Common myeloid progenitor, CD34-positive (primary cell): ENCODE results near the gene CD37.
A peak's percentile ranks its signal among the peaks of the same experiment; 100 is the strongest.
"Not testable (repeated sequence)": the region's sequence is repeated elsewhere in the genome, so short reads cannot be mapped to it uniquely, and the experiment has no call there.

Experiments used
- CTCF ChIA-PET: fragments of 350-600 bp; sonication (Branson Sonifier 250); formaldehyde crosslinking; loops from one replicate; lab custom pipeline; 2021; ENCODE audit warnings: antibody characterized with exemption; lab: Charles Lee
- POLR2A ChIA-PET: fragments of 350-600 bp; sonication (Branson Sonifier 250); formaldehyde crosslinking; loops from one replicate; lab custom pipeline; 2021; ENCODE audit warnings: antibody characterized with exemption; lab: Charles Lee
- DNase-seq, 3 donors: peaks; one replicate each; pipeline versions ENCODE4 v3.0.0 to v3.0.0-alpha.2; 2013
- H3K27ac ChIP-seq, 2 experiments: 1 replicate in 1 of 2; 2 replicates in 1 of 2; pipeline ENCODE4 v1.7.0; 2013; ENCODE audit warnings: inconsistent platforms in 2 of 2, low read length in 2 of 2, mild to moderate bottlenecking in 2 of 2, low read depth in 1 of 2, moderate library complexity in 1 of 2; ENCODE audit not compliant: severe bottlenecking in 2 of 2, insufficient read depth in 1 of 2, poor library complexity in 1 of 2
- H3K27me3 ChIP-seq, 5 experiments: replicated peaks in 2 of 5; 1 replicate in 3 of 5; 2 replicates in 2 of 5; pipeline versions ENCODE4 v1.6.1 to v1.7.0; 2013; ENCODE audit warnings: low read length in 4 of 5, mild to moderate bottlenecking in 2 of 5, moderate library complexity in 2 of 5, inconsistent platforms in 1 of 5; ENCODE audit not compliant: insufficient read depth in 5 of 5, control insufficient read depth in 4 of 5
- H3K36me3 ChIP-seq, 4 experiments: 1 replicate in 2 of 4; 2 replicates in 2 of 4; pipeline versions ENCODE4 v1.6.1 to v1.7.0; 2013; ENCODE audit warnings: low read length in 3 of 4, control low read depth in 1 of 4, mild to moderate bottlenecking in 1 of 4; ENCODE audit not compliant: control insufficient read depth in 4 of 4, insufficient read depth in 4 of 4
- H3K4me1 ChIP-seq, 4 experiments: 1 replicate in 3 of 4; 2 replicates in 1 of 4; pipeline versions ENCODE4 v1.6.1 to v1.7.1; 2013; ENCODE audit warnings: low read length in 3 of 4, mild to moderate bottlenecking in 3 of 4, control low read depth in 1 of 4, inconsistent platforms in 1 of 4, moderate library complexity in 1 of 4; ENCODE audit not compliant: control insufficient read depth in 4 of 4, insufficient read depth in 4 of 4; ENCODE audit errors: control extremely low read depth in 1 of 4
- H3K4me3 ChIP-seq, 7 experiments: 1 replicate in 4 of 7; 2 replicates in 3 of 7; pipeline versions ENCODE4 v1.5.1 to v1.7.0; 2013; ENCODE audit warnings: mild to moderate bottlenecking in 7 of 7, low read length in 6 of 7, moderate library complexity in 6 of 7, inconsistent platforms in 2 of 7, low read depth in 2 of 7, control low read depth in 1 of 7; ENCODE audit not compliant: insufficient read depth in 4 of 7, control insufficient read depth in 1 of 7; ENCODE audit errors: extremely low read depth in 1 of 7
- H3K9me3 ChIP-seq, 5 experiments: 1 replicate in 4 of 5; 2 replicates in 1 of 5; pipeline versions ENCODE4 v1.6.1 to v1.7.1; 2013; ENCODE audit warnings: low read length in 4 of 5, mild to moderate bottlenecking in 2 of 5, inconsistent platforms in 1 of 5, low read depth in 1 of 5, moderate library complexity in 1 of 5; ENCODE audit not compliant: control insufficient read depth in 4 of 5, insufficient read depth in 2 of 5; ENCODE audit errors: control extremely low read depth in 1 of 5
- WGBS: methylation state at CpG from one replicate; pipeline ENCODE4 v1.1.5; 2013; ENCODE audit not compliant: insufficient coverage; 5-methylcytosine and 5-hydroxymethylcytosine counted together

The CD37 gene

GRCh38 chr19:49309087-49309486 is 26.1 kb upstream of the CD37 start:
- H3K4me1 ChIP-seq, result no peaks in the 10 kb centered on the region
- no peaks in the 10 kb centered on the region for H3K9me3 ChIP-seq
- CTCF ChIA-PET, result interaction anchor here (1.0 kb wide), 1 partner anchor 19 kb away, joined by 3 read pairs; no protein-coding TSS in a partner anchor
- POLR2A ChIA-PET, result no interaction called here
- H3K27me3 ChIP-seq, result no peaks in the 10 kb centered on the region
- H3K27ac ChIP-seq, result no peak overlapping the region
- no peak for DNase-seq
- no peak overlapping the region for H3K4me3 ChIP-seq
- WGBS, result 97% methylated on average over 5 of the region's 6 CpGs
- H3K36me3 ChIP-seq, result peaks cover 0 to 3% (median 1%) of the 10 kb centered on the region in 4 experiments

- Histone ChIP-seq H3K9me3 (peaks cover 0 to 11% (median 4%) of the 10 kb centered on the region in 5 experiments), H3K4me3 (no peak overlapping the region), H3K27me3 (no peaks in the 10 kb centered on the region), H3K27ac (no peak overlapping the region), H3K36me3 (peaks cover 0 to 3% (median 1%) of the 10 kb centered on the region in 4 experiments), H3K4me1 (no peaks in the 10 kb centered on the region)
- POLR2A ChIA-PET, result no interaction called here
- DNase-seq, result no peak
- CTCF ChIA-PET, result interaction anchor here (1.6 kb wide), 1 partner anchor 14 kb away, joined by 4 read pairs; no protein-coding TSS in a partner anchor
- WGBS, result 100% methylated on average over 1 of the region's 1 CpG
Observed at GRCh38 chr19:49315111-49315510, 20.1 kb upstream of the CD37 start.

GRCh38 chr19:49316284-49316683 is 18.9 kb upstream of the CD37 start:
- H3K4me1 ChIP-seq, result no peaks in the 10 kb centered on the region
- no peak overlapping the region for H3K4me3 ChIP-seq
- CTCF ChIA-PET, result interaction anchor here (0.6 kb wide), 1 partner anchor 21 kb away, joined by 4 read pairs; no protein-coding TSS in a partner anchor
- no peaks in the 10 kb centered on the region for H3K36me3 ChIP-seq
- no peaks in the 10 kb centered on the region for H3K27me3 ChIP-seq
- H3K9me3 ChIP-seq, result peaks cover 0 to 13% (median 4%) of the 10 kb centered on the region in 5 experiments
- POLR2A ChIA-PET, result no interaction called here
- DNase-seq, result no peak
- no peak overlapping the region for H3K27ac ChIP-seq

GRCh38 chr19:49318296-49318695 is 16.9 kb upstream of the CD37 start:
- Histone ChIP-seq H3K4me1 (no peaks in the 10 kb centered on the region), H3K36me3 (no peaks in the 10 kb centered on the region), H3K9me3 (peaks cover 0 to 16% (median 4%) of the 10 kb centered on the region in 5 experiments), H3K27ac (no peak overlapping the region), H3K4me3 (no peak overlapping the region), H3K27me3 (no peaks in the 10 kb centered on the region)
- DNase-seq, result no peak
- ChIA-PET CTCF (interaction anchor here (0.6 to 2.2 kb wide), 4 partner anchors 13 to 151 kb away, joined by 3 to 6 read pairs (median 5); no protein-coding TSS in a partner anchor), POLR2A (no interaction called here)

- CTCF ChIA-PET, result interaction anchor here (0.8 to 1.7 kb wide), 2 partner anchors 9 to 24 kb away, joined by 4 to 5 read pairs; no protein-coding TSS in a partner anchor
- no peak within 1 kb of the TSS for H3K27ac ChIP-seq
- 96% methylated on average over 32 of the region's 38 CpGs for WGBS
- H3K9me3 ChIP-seq, result peaks cover 0 to 4% (median 0%) of the 10 kb centered on the region in 5 experiments
- POLR2A ChIA-PET, result no interaction called here
- no peaks in the 10 kb centered on the region for H3K27me3 ChIP-seq
- no peaks in the 10 kb centered on the region for H3K36me3 ChIP-seq
- no peak within 1 kb of the TSS for H3K4me3 ChIP-seq
- DNase-seq, result no peak
- H3K4me1 ChIP-seq, result no peaks in the 10 kb centered on the region
Observed at GRCh38 chr19:49324801-49325576, 10.2 kb upstream of the CD37 start, which contains the start of gene SLC6A16. SLC6A16 (minus strand) TSS chr19:49325191; CDS start chr19:49311347, 13,844 bp downstream.

- CTCF ChIA-PET, result interaction anchor here (0.7 to 1.7 kb wide), 3 partner anchors 8 to 30 kb away, joined by 4 to 5 read pairs (median 4); no protein-coding TSS in a partner anchor
- H3K9me3 ChIP-seq, DNase-seq, H3K27me3 ChIP-seq, POLR2A ChIA-PET, H3K36me3 ChIP-seq, H3K27ac ChIP-seq, H3K4me3 ChIP-seq, H3K4me1 ChIP-seq: not testable (repeated sequence)
- 100% methylated on average over 7 of the region's 13 CpGs for WGBS
Observed at GRCh38 chr19:49325756-49326155, 9.4 kb upstream of the CD37 start.

GRCh38 chr19:49326165-49326704 is 9.0 kb upstream of the CD37 start:
- no peak overlapping the region for H3K4me3 ChIP-seq
- H3K27ac ChIP-seq, result no peak overlapping the region
- no CpG with 5 or more reads among the region's 3 CpGs for WGBS
- CTCF ChIA-PET, result interaction anchor here (0.7 to 0.8 kb wide), 2 partner anchors 25 to 30 kb away, joined by 4 read pairs; no protein-coding TSS in a partner anchor
- no peaks in the 10 kb centered on the region for H3K36me3 ChIP-seq
- peak in 1 of 3 donors; percentile 29 for DNase-seq
- peaks cover 0 to 3% (median 0%) of the 10 kb centered on the region in 5 experiments for H3K9me3 ChIP-seq
- POLR2A ChIA-PET, result no interaction called here
- no peaks in the 10 kb centered on the region for H3K27me3 ChIP-seq
- H3K4me1 ChIP-seq, result no peaks in the 10 kb centered on the region
